SK-MEL-5 (cell line): ENCODE results near the gene POU4F3. TPM values are rescaled to one million over a fixed set of nuclear protein-coding genes. Genes with fewer than 3 reads are reported as not detected.
"Not testable (repeated sequence)": the region's sequence is repeated elsewhere in the genome, so short reads cannot be mapped to it uniquely, and the experiment has no call there.

Source experiments
- DNase-seq: peaks from one replicate; pipeline ENCODE4 v3.0.0-alpha.2; 2016; ENCODE audit warnings: low read depth, low spot score
- in situ Hi-C: cut with HindIII; loops from 2 replicates; pipeline ENCODE4 v1.10.0; 2016; ENCODE audit warnings: low sequenced_read_pairs, high pct_unique_total_duplicates, low pct_unique_long_range_greater_than_20kb
- polyA plus RNA-seq, 2 experiments: library from polyadenylated mRNA; depleted of rRNA; stranded (reverse); fragments of >200 nt; gene quantifications; 2 replicates each; pipeline ENCODE4 v1.2.3, GENCODE V29; 2015
- total RNA-seq: library from RNA; depleted of rRNA; stranded (reverse); fragments of >200 nt; shearing (Covaris generic); gene quantifications from 2 replicates; pipeline ENCODE4 v1.2.3, GENCODE V29; 2014; rRNA removed

The POU4F3 gene, protein sequence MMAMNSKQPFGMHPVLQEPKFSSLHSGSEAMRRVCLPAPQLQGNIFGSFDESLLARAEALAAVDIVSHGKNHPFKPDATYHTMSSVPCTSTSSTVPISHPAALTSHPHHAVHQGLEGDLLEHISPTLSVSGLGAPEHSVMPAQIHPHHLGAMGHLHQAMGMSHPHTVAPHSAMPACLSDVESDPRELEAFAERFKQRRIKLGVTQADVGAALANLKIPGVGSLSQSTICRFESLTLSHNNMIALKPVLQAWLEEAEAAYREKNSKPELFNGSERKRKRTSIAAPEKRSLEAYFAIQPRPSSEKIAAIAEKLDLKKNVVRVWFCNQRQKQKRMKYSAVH
- total RNA-seq = 0.13 TPM in 1 of 2 replicates, not detected in the other
- polyA plus RNA-seq (2015; cell fraction: cytosol; rRNA removed) = 0.04 TPM in 1 of 2 replicates, not detected in the other
- polyA plus RNA-seq (2015; cell fraction: nucleus; rRNA removed) = not detected in 2 replicates

DNA sequence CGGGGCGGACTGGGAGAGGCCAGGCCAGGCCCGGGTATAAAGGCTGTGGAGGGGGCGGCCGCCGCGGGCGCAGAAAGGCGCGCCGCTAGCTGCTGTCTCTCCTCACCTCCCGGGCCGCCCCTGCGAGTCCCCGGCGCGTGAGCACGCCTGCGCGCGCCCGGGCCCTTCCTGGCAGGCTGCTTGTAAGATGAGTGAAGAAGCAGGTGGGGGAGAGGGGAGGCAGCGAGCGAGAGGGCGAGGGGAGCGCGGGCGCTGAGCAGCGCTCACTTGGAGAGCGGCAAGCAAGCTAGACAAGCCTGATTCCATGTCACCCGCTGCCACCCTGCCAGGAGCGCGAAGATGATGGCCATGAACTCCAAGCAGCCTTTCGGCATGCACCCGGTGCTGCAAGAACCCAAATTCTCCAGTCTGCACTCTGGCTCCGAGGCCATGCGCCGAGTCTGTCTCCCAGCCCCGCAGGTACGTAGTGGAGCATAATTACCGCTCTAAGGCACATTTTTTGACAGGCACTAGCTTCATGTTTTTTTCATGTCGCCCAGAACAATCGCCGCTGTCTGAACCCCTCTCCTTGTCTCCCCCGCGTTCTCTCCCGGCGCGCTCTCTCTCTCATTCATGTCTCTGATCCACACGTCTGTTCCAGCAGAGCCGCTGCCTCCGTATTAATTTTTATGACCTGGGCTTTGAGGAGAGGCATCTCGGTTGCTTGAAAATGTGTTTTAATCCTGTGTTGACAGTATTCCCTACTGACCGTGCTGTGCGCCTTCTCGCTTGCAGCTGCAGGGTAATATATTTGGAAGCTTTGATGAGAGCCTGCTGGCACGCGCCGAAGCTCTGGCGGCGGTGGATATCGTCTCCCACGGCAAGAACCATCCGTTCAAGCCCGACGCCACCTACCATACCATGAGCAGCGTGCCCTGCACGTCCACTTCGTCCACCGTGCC, at the start of gene POU4F3:
Gene POU4F3, plus strand, starts transcription at position 66 of the 941 bp plus-strand sequence. Its CDS starts 274 bp downstream, at position 340.
- in situ Hi-C loops = no loop called here

DNA sequence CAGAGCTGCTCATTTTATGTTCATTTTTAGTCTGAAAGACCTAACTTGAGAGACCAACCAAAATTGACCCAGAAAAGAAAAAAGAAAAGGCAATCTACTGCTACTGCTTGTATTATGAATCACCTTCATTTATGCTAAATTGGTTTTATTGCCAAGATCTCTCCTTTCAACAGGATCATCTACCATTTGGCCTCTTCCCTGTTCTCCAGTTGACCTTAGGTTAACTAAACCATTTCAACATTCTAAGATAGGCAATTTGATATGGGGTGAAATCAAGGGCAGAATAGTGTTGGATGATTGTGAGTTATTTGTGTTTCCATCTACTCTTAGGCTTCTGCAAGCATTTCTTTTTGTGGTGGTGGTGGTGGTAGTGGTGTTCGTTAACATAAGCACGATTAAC, 48.3 kb upstream of the POU4F3 start:
- DNase-seq = no peak
- in situ Hi-C loops = no loop called here

More for the DNA sequence above, at the start of gene POU4F3:
- DNase-seq = no peak

DNA sequence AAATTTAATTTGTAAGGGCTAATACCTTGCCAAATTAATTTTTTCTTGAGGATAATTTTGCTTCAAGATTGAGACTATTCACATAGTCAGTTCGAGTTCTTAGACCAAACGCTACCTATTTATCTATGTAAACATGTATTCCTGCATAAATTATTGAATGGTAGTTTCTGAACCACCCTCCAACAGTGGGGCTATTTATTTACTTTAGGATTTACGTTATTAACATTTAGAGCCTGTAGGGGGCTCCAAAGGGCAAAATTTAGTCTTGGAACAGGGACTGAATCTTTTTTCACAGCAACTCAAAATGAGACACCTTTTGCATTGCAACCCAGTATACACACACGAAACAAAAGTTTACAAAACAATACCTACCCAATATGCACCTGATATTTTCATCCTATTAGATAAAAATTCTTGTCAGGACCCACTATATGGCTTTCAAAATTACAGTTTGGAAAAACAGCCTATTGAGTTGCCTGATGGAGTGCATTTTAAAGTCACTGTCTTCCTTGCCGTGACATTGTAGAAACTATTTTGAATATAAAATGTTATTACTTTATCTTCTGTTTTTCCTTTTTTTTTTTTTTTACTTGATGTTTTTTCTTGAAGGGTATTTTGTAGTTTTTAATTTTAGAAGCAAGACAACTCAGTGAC, 47.1 kb upstream of the POU4F3 start:
- in situ Hi-C loops = no loop called here
- DNase-seq = peak; percentile 79

DNA sequence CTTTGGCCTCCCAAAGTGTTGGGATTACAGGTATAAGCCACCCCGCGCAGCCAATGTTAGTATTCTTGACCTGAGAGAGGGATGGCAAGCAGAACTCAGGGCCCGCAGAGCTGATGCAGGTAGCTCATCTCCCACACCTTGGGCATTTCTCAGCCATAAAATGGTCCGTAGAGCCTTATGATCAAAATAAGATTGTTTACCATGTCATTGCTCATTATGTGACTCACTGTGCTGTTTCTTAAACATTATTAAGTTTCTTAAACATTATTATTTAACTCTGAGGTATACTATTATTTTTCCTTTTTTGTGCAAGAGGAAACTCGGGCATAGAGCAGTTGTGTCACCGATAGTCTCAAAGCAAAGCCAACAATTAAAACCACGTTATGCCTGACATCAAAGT, 42.4 kb upstream of the POU4F3 start:
- in situ Hi-C loops = no loop called here

DNA sequence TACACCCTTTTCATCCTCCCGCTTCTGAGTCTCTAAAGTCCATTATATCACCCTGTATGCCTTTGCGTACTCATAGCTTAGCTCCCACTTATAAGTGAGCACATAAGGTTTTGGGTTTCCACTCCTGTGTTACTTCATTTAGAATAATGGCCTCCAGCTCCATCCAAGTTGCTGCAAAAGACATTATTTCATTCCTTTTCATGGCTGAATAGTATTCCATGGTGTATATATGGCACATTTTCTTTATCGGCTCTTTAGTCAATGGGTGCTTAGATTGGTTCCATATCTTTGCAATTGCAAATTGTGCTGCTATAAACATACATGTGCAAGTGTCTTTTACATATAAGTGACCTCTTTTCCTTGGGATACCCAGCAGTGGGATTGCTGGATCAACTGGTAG, 39.7 kb upstream of the POU4F3 start:
- DNase-seq, in situ Hi-C loops: not testable (repeated sequence)

More for the DNA sequence above, 42.4 kb upstream of the POU4F3 start:
- no peak for DNase-seq

DNA sequence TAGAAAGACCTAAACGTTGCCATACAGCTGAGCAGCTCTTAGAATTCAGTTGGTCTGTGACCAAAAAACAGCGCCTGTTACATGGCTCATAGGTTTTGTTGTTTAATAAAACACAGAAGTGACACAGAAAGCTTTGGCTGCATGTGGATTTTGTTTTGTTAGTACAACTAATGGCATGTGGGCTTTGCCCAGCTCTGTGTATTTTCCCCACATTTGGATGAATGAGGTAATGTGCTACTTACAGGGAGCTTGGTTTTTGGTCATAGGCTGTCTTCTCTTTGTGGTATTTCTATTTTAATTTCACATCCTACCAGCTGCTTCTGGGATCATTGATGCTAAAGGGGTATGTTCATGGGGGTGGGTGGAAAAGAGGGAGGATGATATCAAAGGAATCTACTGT, 37.0 kb upstream of the POU4F3 start:
- no peak for DNase-seq
- in situ Hi-C loops = no loop called here

DNA sequence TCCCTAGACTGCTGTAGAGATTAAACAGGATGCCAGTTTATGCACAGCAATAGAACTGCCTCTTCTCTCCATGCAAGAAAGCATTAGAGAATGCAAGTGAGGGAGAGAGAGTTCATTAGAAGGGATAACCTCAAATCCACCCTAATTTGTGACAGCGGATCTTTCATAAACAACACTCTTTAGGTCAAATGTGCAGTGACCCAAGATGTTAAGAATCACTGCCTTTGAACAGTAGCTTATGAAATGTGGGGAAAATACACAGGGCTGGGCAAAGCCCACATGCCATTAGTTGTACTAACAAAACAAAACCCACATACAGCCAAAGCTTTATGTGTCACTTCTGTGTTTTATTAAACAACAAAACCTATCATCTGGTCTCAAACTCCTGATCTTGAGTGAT, 36.2 kb upstream of the POU4F3 start:
- DNase-seq = no peak
- in situ Hi-C loops = no loop called here

DNA sequence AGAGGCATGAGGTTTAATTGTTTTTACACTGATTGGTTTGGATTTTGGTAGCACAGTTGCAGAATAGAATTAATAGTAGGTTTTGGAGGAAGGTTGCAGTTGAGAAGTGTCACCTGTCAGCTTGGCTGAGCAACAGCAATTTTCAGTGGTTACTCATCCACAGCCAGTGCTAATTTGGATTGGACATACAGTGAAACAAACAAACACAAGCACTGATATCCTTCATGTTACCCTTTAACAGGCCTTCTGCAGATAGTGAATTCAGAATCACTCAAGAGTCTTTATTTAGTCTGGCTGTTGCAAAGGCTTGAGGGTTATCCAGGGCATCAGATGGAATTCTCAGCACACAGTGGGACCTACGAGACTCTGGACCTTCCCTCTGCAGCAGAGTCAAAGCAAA, 31.8 kb upstream of the POU4F3 start:
- in situ Hi-C loops = no loop called here

DNA sequence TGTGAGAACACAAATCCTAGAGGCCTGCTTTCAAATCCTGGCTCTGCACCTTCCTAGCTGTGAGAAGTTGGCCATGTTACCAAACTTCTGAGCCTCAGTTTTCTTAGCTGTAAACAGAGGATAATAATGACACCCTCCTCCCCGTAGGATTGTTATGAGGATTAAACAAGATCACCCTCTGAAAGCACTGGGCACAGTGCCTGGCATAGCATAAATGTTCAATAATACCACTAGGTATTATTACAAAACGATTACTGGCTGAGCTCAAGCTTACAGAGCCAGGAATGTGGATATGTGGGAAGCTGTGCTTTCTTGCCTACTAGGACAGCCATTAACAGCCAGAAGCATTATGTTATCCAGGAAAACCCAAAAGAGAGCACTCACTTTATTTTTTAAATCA, 30.8 kb upstream of the POU4F3 start:
- in situ Hi-C loops = no loop called here
- no peak for DNase-seq

More for the DNA sequence above, 31.8 kb upstream of the POU4F3 start:
- no peak for DNase-seq

DNA sequence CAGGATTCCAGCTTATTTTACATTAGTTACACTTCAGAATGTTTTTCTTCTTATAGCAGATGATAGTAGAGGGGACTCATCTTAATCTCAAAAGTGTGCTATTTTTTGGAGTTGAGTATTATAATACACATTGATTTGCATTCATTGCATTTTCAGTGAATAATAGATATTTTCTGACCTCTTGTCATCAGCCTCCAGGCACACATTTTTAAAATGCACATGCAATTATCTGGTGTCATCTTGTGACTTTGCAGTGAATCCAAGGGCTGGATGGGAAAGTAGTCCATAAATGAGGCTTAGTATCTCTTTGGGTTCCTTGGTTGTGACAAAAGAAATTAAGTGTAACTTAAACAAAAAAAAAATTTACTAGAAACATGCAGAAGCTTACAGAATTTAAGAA, 28.1 kb upstream of the POU4F3 start:
- no peak for DNase-seq
- in situ Hi-C loops = no loop called here

DNA sequence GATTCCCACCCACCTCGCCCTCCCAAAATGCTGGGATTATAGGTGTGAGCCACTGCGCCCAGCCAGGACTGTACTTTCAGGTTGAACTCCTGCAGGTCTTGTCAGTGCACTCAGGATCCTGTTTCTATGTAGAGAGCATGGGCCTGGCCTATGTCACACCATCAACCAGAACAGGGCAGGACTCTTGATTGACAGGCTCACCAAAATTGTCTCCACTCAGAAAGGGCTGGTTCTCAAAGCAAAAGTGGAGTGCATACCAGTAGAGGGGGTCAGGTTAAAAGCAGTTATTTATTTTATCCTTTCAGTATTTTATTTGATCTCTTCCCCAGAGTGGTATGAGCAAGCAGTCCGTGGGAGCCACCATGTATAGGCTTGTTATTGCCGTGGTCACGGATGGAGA, 27.4 kb upstream of the POU4F3 start:
- in situ Hi-C loops = no loop called here
- DNase-seq = no peak

DNA sequence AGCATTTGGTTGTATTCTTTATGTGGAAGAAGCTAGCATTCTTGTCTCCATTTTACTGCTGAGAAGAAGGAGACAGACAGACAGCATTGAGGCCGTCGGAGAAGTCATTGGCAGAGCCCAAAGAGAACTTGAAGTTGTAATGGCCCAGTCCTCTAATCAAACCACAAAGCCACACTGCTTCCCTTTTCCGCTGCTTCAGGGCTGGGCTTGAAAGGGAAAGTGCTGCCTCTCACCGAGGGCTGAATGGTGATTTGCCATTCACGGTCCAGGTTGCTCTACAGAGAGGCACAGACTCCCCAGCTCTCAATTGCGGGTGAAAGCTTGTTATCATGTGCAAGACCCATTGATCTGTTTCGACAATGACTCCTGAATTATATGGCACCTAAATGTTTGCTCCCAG, 25.6 kb upstream of the POU4F3 start:
- in situ Hi-C loops = no loop called here
- DNase-seq = no peak

DNA sequence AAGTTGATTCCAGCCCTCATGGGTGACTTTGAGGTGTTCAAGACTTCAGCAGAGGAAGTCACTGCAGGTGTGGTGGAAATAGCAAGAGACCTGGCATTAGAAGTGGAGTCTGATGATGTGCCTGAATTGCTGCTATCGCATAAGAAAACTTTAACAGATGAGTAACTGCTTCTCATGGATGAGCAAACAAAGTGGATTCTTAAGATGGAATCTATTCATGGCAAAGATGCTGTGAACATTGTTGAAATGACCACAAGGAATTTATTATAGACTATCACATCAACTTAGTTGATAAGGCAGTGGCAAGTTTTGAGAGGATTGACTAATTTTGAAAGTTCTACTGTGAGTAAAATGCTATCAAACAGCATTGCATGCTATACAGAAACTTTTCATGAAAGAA, 17.1 kb upstream of the POU4F3 start:
- no peak for DNase-seq
- in situ Hi-C loops = no loop called here

DNA sequence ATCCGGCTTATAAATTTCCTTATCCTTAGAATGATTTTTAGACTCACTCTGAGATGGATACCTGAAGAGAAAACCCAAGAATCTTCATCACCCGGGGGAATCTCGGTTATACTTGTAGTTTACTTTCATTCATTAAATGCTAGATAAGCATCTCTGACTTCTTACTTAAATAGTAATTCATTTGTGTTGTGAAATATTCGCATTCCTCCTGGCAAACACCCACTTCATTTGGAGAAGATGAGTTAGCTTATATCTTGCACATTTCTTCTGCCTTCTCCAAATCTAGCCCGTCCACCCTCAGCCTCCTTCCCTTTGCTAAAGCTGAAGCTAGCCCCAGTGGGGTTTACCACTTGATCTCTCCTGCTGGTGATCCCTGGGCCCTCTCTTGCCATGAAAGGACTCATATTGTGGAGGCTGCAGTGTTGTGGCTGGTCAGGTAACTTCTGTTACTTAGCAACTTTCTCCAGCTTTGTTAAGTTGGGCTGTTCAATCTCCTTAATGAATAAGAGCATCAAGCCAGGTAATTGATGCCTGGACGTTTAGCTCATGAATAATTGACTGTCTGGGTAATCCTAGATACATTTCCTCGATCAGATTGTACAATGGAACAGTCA, 11.3 kb upstream of the POU4F3 start:
- in situ Hi-C loops = no loop called here
- DNase-seq = no peak

DNA sequence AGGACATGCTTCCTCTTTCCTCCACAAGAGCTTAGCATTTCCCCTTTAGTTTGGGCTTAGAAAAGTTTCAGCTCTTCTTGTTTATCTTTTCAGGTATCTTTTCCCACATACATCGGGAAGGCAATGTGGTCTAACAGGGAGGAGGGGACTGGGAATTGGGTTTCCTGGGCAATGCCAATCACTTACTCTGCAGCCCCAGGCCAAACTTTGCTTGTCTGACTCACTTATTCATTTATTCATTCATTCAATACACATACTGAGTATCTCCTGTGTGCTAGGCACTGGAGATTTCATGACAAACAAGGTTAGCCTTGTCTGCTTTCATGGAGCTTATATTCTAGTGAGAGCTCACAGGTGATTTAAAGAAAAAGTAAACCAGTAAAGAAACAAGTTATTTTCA, 10.7 kb upstream of the POU4F3 start:
- in situ Hi-C loops = no loop called here
- DNase-seq = no peak

DNA sequence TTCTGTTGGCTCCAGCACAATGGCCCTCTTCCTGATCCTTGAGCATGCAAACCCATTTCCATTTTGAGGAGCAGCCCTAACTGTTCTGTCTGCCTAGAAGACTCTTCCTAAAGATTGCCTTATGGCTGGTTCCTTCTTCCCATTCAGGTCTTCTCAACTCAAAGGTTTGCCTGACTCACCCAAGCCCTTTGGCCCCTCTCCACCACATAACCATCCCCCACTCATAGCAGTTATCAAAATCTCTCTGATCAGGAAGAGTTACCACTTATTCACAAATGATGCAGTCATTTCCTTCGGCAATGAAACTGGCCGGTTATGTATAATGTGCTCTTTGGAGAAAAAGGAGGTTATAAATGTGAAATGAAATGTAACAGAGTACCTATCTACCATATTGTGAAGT, 8.9 kb upstream of the POU4F3 start:
- in situ Hi-C loops = no loop called here
- DNase-seq = no peak

DNA sequence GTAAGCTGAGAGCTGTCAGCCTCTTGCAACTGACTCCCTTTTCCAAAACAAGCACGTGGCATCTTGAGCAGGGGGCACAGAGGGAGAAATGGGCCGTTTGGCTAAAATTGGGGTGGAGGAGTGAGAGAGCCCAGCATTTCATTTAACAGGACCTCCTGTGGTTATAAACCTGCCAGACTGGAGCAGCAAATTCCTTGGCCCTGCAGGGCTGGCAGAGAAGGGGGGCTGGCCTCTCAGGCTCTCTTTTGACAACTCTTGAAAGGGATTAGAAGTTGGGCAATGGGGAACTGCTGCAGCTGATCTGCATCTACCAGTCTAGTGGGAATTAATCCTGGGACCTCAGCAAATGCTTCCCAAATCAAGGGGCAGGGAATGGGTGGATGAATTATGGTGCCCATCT, 7.2 kb upstream of the POU4F3 start:
- in situ Hi-C loops = no loop called here
- DNase-seq = no peak
